K562 (cell line): ENCODE data around the gene APLF. TPM values are rescaled to one million over a fixed set of nuclear protein-coding genes. Genes with fewer than 3 reads are reported as not detected.
A peak's percentile ranks its signal among the peaks of the same experiment; 100 is the strongest.

Experiments
- ATAC-seq: fragments of 200-7000 bp; cut with Tn5 transposase; 3 replicates; pipeline ENCODE4 v1.9.1; 2020; ENCODE audit warnings: moderate library complexity
- BruUV-seq: library from RNA; stranded (reverse); fragments of 400-500 nt; replicated peaks from 2 replicates; lab custom pipeline; 2021; lab: Mats Ljungman, UMichigan
- CTCF ChIA-PET: fragments of 300-600 bp; formaldehyde crosslinking; extraction: SDS; loops from one replicate; lab custom pipeline; 2021; ENCODE audit warnings: low intra/inter-chr PET ratio; lab: Yijun Ruan, JAX
- POLR2A ChIA-PET: fragments of 300-600, 350-650 bp; sonication (Branson Sonifier 250); formaldehyde crosslinking; extraction: SDS; loops from one replicate; lab custom pipeline; 2021; ENCODE audit warnings: antibody characterized with exemption, inconsistent platforms; lab: Yijun Ruan, JAX
- DNase-seq, 4 experiments: peaks; one replicate each; pipeline versions ENCODE4 v3.0.0 to v3.0.0-alpha.2; 2011 to 2018; ENCODE audit warnings: low spot score in 3 of 4, mixed read lengths in 3 of 4; ENCODE audit errors: extremely low read depth in 1 of 4
- FAIRE-seq: peaks from 2 replicates; lab custom pipeline; 2011; peaks lifted over from hg19 to GRCh38; lab: Jason Lieb, UNC
- H2AFZ ChIP-seq: 2 replicates; pipeline ENCODE4 v1.6.0; 2011; ENCODE audit warnings: low read depth, low read length, control low read depth, inconsistent platforms
- H3K27ac ChIP-seq: fragments of 200-600 bp; 3 replicates; pipeline ENCODE4 v1.8.0; 2011; ENCODE audit warnings: low read depth, mild to moderate bottlenecking, control low read depth, inconsistent platforms, low read length, moderate library complexity, mixed read lengths; ENCODE audit errors: extremely low read depth
- H3K27me3 ChIP-seq, 2 experiments: fragments of 300-600 bp in 1 of 2; 2 replicates in 1 of 2; 3 replicates in 1 of 2; pipeline versions ENCODE4 v1.6.0 to v1.8.0; 2011; ENCODE audit warnings: inconsistent platforms in 2 of 2, low read length in 2 of 2, mild to moderate bottlenecking in 1 of 2, mixed read lengths in 1 of 2, moderate library complexity in 1 of 2; ENCODE audit not compliant: control insufficient read depth in 2 of 2, insufficient read depth in 2 of 2
- H3K36me3 ChIP-seq: fragments of 300-600 bp; 3 replicates; pipeline ENCODE4 v1.8.0; 2011; ENCODE audit warnings: mild to moderate bottlenecking, low read length, inconsistent platforms; ENCODE audit not compliant: control insufficient read depth, insufficient read depth
- H3K4me1 ChIP-seq, 2 experiments: fragments of 200-600 bp in 1 of 2; replicated peaks in 1 of 2; 2 replicates in 1 of 2; 3 replicates in 1 of 2; pipeline versions ENCODE4 v1.5.1 to v1.8.0; 2011; ENCODE audit warnings: inconsistent platforms in 2 of 2, low read length in 2 of 2, mild to moderate bottlenecking in 1 of 2, mixed read lengths in 1 of 2, moderate library complexity in 1 of 2; ENCODE audit not compliant: control insufficient read depth in 2 of 2, insufficient read depth in 2 of 2
- H3K4me2 ChIP-seq: 2 replicates; pipeline ENCODE4 v1.6.1; 2011; ENCODE audit warnings: low read length, control low read depth, inconsistent platforms, mixed read lengths; ENCODE audit not compliant: insufficient read depth
- H3K4me3 ChIP-seq: fragments of 200-600 bp; sonication (generic), shearing (Covaris generic); 2 replicates; pipeline ENCODE4 v1.5.1; 2016; ENCODE audit warnings: control low read depth, inconsistent platforms
- H3K79me2 ChIP-seq: fragments of 200-600 bp; 3 replicates; pipeline ENCODE4 v1.8.0; 2011; ENCODE audit warnings: low read length, inconsistent platforms; ENCODE audit not compliant: control insufficient read depth, insufficient read depth
- H3K9ac ChIP-seq, 2 experiments: 2 replicates each; pipeline versions ENCODE4 v1.6.0 to v1.6.1; 2011; ENCODE audit warnings: low read depth in 2 of 2, low read length in 2 of 2, control low read depth in 1 of 2, inconsistent platforms in 1 of 2, mild to moderate bottlenecking in 1 of 2, mixed read lengths in 1 of 2; ENCODE audit not compliant: insufficient read depth in 1 of 2
- H3K9me1 ChIP-seq: one replicate; pipeline ENCODE4 v1.6.0; 2011; ENCODE audit warnings: inconsistent platforms, mild to moderate bottlenecking, low read length, moderate library complexity; ENCODE audit not compliant: control insufficient read depth, insufficient read depth
- H3K9me3 ChIP-seq: replicated peaks from 2 replicates; pipeline ENCODE4 v1.5.1; 2011; ENCODE audit warnings: low read depth, low read length, inconsistent platforms; ENCODE audit not compliant: control insufficient read depth, insufficient read depth
- H4K20me1 ChIP-seq: replicated peaks from 2 replicates; pipeline ENCODE4 v1.6.1; 2011; ENCODE audit warnings: low read length, inconsistent platforms, mixed read lengths; ENCODE audit not compliant: control insufficient read depth, insufficient read depth
- BHLHE40 ChIP-seq: IDR thresholded peaks from 2 replicates; pipeline ENCODE4 v1.6.1; 2011; ENCODE audit warnings: low read length, improper control_type of control experiment
- CREB5 ChIP-seq: fragments of 250-450 bp; sonication (Bioruptor Pico); IDR thresholded peaks from 2 replicates; pipeline ENCODE4 v1.5.0; 2020; ENCODE audit warnings: mild to moderate bottlenecking
- CXXC5 ChIP-seq: fragments of 250-450 bp; sonication (Bioruptor Pico); IDR thresholded peaks from 2 replicates; pipeline ENCODE4 v1.8.0; 2022; ENCODE audit warnings: inconsistent platforms, mild to moderate bottlenecking, moderate library complexity
- DIDO1 ChIP-seq: fragments of 450-650 bp; IDR thresholded peaks from 2 replicates; pipeline ENCODE4 v1.6.1; 2016; ENCODE audit warnings: low read depth, missing biosample characterization, missing genetic modification characterization
- LARP7 ChIP-seq: fragments of 450-650 bp; IDR thresholded peaks from 2 replicates; pipeline ENCODE4 v1.6.1; 2016
- MEF2D ChIP-seq: conservative IDR thresholded peaks from 2 replicates; pipeline ENCODE4 v1.6.1; 2016; ENCODE audit warnings: low read depth, missing genetic modification characterization, missing compliant biosample characterization
- NR0B1 ChIP-seq: fragments of 450-650 bp; IDR thresholded peaks from one replicate; pipeline ENCODE4 v1.6.1; 2018; ENCODE audit warnings: mild to moderate bottlenecking, moderate library complexity; ENCODE audit not compliant: partially characterized antibody
- NR2C2 ChIP-seq, 2 experiments: fragments of 200-800 bp in 1 of 2; sonication (Bioruptor generic) in 1 of 2; sonication (generic) in 1 of 2; formaldehyde crosslinking in 1 of 2; IDR thresholded peaks; 2 replicates each; pipeline versions ENCODE4 v1.6.1 to v1.8.0; 2016 to 2022; ENCODE audit warnings: mild to moderate bottlenecking in 1 of 2, missing compliant biosample characterization in 1 of 2, missing genetic modification characterization in 1 of 2, missing genetic modification reagents in 1 of 2
- RBM25 ChIP-seq: fragments of 200-400 bp; formaldehyde crosslinking; IDR thresholded peaks from 2 replicates; pipeline ENCODE4 v1.6.1; 2018; ENCODE audit warnings: low read length, low read depth, moderate library complexity; ENCODE audit not compliant: severe bottlenecking
- SMARCA4 ChIP-seq: fragments of 450-650 bp; IDR thresholded peaks from 2 replicates; pipeline ENCODE4 v1.6.1; 2016
- ZBTB17 ChIP-seq: fragments of 450-650 bp; formaldehyde crosslinking; IDR thresholded peaks from 2 replicates; pipeline ENCODE4 v1.4.0; 2020; ENCODE audit warnings: mild to moderate bottlenecking
- ZFP30 ChIP-seq: fragments of 250-450 bp; sonication (Bioruptor Pico); IDR thresholded peaks from 2 replicates; pipeline ENCODE4 v1.8.0; 2022; ENCODE audit warnings: moderate library complexity, mild to moderate bottlenecking, inconsistent platforms, borderline replicate concordance
- ZNF197 ChIP-seq: fragments of 200-800 bp; sonication (Bioruptor generic); IDR thresholded peaks from 2 replicates; pipeline ENCODE4 v1.6.1; 2016; ENCODE audit warnings: low read depth, missing genetic modification characterization, missing compliant biosample characterization
- ZNF512 ChIP-seq: IDR thresholded peaks from 2 replicates; pipeline ENCODE4 v1.6.1; 2016; ENCODE audit warnings: missing genetic modification characterization, missing compliant biosample characterization
- ZNF584 ChIP-seq: fragments of 200-800 bp; sonication (Bioruptor generic); IDR thresholded peaks from 2 replicates; pipeline ENCODE4 v1.6.1; 2016; ENCODE audit warnings: low read depth, mild to moderate bottlenecking, missing genetic modification characterization, missing compliant biosample characterization
- WGBS: fragments of 100-300 bp; shearing (Covaris generic); methylation state at CpG from one replicate; pipeline ENCODE4 v1.1.6; 2016; ENCODE audit warnings: low coverage, mixed read lengths; ENCODE audit not compliant: insufficient coverage; ENCODE audit errors: missing lambda C conversion rate; 5-methylcytosine and 5-hydroxymethylcytosine counted together
- in situ Hi-C: fragments of 300-500 bp; cut with MboI; formaldehyde crosslinking; loops from 4 replicates; pipeline ENCODE4 v1.15.0; 2018; ENCODE audit warnings: inconsistent platforms, mixed read lengths
- intact Hi-C: fragments of 100-400 bp; cut with micrococcal nuclease; formaldehyde crosslinking; loops from 2 replicates; pipeline ENCODE4 v1.14.2; 2022
- polyA plus RNA-seq, 8 experiments: library from polyadenylated mRNA; depleted of rRNA in 4 of 8; stranded (reverse) in 5 of 8; unstranded in 3 of 8; fragments of >200 nt; fragmentation: Nextera tagmentation in 2 of 8; fragmentation: Illumina TruSeq in 1 of 8; extraction: Ambion mirVana in 2 of 8; extraction: Trizol in 1 of 8; gene quantifications; 2 replicates each; pipeline versions ENCODE4 v1.2.1 to v1.2.3, GENCODE V29; 2011 to 2014; ENCODE audit warnings: inconsistent platforms in 1 of 8, missing spikeins in 1 of 8
- total RNA-seq, 7 experiments: library from RNA; depleted of rRNA in 6 of 7; stranded (reverse); fragments of >200 nt in 6 of 7; fragmentation: Illumina TruSeq in 2 of 7; extraction: Trizol in 2 of 7; gene quantifications; 2 replicates each; pipeline versions ENCODE4 v1.2.1 to v1.2.3, GENCODE V29; 2011 to 2021; ENCODE audit warnings: low replicate concordance in 1 of 7

The APLF gene
- total and polyA plus RNA-seq, 9 of the 15 experiments (the other 6 are each of a cell fraction or from before 2014, with no cell fraction given), result 0.07 to 1.1 (median 0.71) TPM

GRCh38 chr2:68418419-68418818 is 49.0 kb upstream of the APLF start (continued):
- TF ChIP-seq ZNF512, result no peak
- no peak for TF ChIP-seq NR2C2 (CRISPR knock-in tag; IDR thresholded peaks at IDR 0.05)
- no peak for TF ChIP-seq NR2C2 (tag; IDR thresholded peaks at IDR 0.05)
- TF ChIP-seq NR0B1, result no peak
- no peak for TF ChIP-seq RBM25
- no peak for TF ChIP-seq BHLHE40

- H3K4me2 ChIP-seq, result no peak overlapping the region
- no peak for FAIRE-seq
- CTCF ChIA-PET, result no interaction called here
- H3K9me1 ChIP-seq, result no peaks in the 10 kb centered on the region
- no peaks in the 10 kb centered on the region for H3K9me3 ChIP-seq
- POLR2A ChIA-PET, result no interaction called here
- no peaks in the 10 kb centered on the region for H3K79me2 ChIP-seq
- no peak overlapping the region for H3K4me3 ChIP-seq
- WGBS, result 77% methylated on average over 3 of the region's 3 CpGs
- no peak overlapping the region for H3K27ac ChIP-seq
- H3K36me3 ChIP-seq, result no peaks in the 10 kb centered on the region
- no TSS peak for BruUV-seq
- no peak for ATAC-seq
- in situ Hi-C loops, result no loop called here
- no peaks in the 10 kb centered on the region for H4K20me1 ChIP-seq
- H3K4me1 ChIP-seq, result peaks cover 3 to 25% of the 10 kb centered on the region in 2 experiments; a peak in 4 of 5 replicates
- intact Hi-C loops, result no loop called here
- DNase-seq, result no peak
- H3K27me3 ChIP-seq, result no peaks in the 10 kb centered on the region
- H3K9ac ChIP-seq, result 0 out of 4 replicates have a peak overlapping the region, but pooled peaks of 1 of the 2 experiments have one; percentile 21
- 0 out of 2 replicates have a peak overlapping the region, but pooled peaks have one; percentile 62 for H2AFZ ChIP-seq
- no peak for TF ChIP-seq ZFP30
- TF ChIP-seq DIDO1 (tag), result no peak
- 0 out of 2 replicates have a peak, but pooled peaks have one; percentile 8 for TF ChIP-seq CXXC5 (CRISPR knock-in tag)
- TF ChIP-seq LARP7, result no peak
- 0 out of 2 replicates have a peak, but pooled peaks have one; percentile 19 for TF ChIP-seq ZBTB17 (CRISPR knock-in tag)
- 0 out of 2 replicates have a peak, but pooled peaks have one; percentile 51 for TF ChIP-seq CREB5 (CRISPR knock-in tag)
- no peak for TF ChIP-seq SMARCA4
- TF ChIP-seq MEF2D (tag), result 0 out of 2 replicates have a peak, but pooled peaks have one; percentile 20
- TF ChIP-seq ZNF584, result 0 out of 2 replicates have a peak, but pooled peaks have one; percentile 27
- TF ChIP-seq ZNF197 (CRISPR knock-in tag), result 0 out of 2 replicates have a peak, but pooled peaks have one; percentile 37
Measured at GRCh38 chr2:68418855-68419254, 48.5 kb upstream of the APLF start.
